Epidermal melanocyte (primary cell): Measurements from ENCODE around the gene CBLN2.

Experiments
- DNase-seq: peaks from one replicate; pipeline ENCODE4 v3.0.0; 2011; ENCODE audit warnings: low spot score; ENCODE audit not compliant: insufficient read length

CBLN2 gene

GRCh38 chr18:72544092-72544886, at the start of gene CBLN2:
Gene CBLN2 (minus strand): TSS chr18:72544342. CDS start chr18:72542160, 2,182 bp downstream.
- peak; percentile 53 for DNase-seq

DNA sequence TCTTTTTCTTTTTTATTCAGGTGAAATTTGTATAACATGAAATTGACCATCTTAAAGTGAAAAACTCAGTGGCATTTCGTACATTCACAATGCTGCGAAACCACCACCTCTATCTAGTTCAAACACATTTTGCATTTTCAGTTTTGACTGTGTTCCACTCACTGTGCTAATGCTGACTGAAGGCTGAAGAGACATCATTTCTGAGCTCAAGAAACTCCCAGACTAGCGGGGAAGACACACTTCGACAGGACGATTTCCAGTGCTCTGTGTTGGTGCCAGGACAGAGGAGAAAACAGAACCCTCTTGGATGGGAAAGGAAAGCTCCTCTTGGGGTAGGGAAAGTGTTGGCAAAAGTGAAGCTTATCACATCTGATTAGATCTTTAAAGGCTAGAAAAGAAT, 44.2 kb upstream of the CBLN2 start:
- DNase-seq = no peak

DNA sequence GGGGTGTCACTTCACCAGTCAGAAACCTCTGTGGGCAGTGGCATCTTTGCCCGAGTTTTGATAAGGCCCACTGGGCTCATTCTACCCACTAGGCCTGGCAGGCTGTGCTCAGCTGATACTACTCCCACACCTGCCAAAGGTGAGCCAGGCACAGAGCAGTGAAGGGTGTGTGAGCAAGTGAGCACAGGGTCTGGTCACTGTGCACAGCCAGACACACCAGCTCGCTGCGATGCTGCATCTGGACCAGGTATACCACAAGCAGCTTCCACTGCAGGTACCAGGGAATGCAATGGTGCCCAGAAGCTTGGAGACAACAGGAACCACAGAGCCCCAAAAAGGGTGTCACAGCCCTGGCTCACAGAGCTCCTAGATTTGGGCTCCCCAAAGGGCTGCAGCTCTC, 40.6 kb upstream of the CBLN2 start:
- no peak for DNase-seq

GRCh38 chr18:72581976-72582375, 37.8 kb upstream of the CBLN2 start:
- DNase-seq = no peak

DNA sequence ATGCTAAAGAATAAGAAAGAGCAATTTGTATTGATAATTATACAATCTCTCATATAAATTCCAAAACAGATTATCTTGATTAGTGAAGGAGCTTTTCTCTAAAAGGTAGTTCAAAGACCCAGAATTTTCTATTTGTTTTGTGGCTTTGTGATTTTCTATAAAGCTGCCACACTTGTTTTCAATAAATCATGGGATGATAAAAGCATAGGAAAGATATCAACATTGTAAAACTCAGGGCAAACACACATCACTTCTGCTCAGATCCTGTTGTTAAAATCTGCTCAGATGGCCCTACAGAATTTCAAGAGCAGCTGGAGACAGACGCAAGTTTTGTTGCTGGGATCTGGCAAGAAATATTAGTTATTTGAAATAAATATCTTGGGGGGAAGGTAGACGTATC, 28.8 kb upstream of the CBLN2 start:
- no peak for DNase-seq

DNA sequence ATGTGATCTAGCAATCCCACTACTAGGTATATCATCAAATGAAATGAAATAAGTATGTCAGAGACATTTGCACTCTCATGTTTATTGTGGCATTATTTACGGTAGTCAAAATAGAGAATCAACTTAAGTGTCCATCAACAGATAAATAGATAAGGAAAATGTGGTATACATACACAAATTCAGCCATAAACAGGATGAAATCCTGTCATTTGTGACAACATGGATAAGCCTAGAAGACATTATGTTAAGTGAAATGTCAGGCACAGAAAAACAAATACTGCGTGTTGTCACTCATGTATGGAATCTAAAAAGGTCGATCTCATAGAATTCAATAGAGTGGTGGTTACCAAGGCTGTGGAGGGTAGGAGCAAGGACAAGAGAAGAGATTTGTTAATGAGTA, 22.1 kb upstream of the CBLN2 start:
- no peak for DNase-seq

DNA sequence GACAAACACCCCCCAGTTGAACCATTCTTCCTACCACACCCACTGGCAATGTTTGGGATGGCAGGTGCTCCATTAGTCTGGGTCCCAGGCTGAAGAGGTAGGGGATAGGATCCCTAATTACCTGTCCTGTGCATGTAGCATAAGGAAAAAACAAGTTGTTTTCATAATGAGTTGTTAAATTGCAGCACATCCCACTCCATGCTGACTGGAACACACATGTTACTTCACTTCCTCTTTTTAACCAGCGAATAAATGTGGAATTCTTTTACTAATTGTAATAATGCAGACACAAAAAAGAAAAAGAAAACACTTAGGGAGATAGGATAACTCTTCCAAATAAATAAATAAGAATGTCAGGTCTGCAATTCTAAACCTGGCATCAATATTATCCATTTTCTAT, 11.8 kb upstream of the CBLN2 start:
- no peak for DNase-seq

DNA sequence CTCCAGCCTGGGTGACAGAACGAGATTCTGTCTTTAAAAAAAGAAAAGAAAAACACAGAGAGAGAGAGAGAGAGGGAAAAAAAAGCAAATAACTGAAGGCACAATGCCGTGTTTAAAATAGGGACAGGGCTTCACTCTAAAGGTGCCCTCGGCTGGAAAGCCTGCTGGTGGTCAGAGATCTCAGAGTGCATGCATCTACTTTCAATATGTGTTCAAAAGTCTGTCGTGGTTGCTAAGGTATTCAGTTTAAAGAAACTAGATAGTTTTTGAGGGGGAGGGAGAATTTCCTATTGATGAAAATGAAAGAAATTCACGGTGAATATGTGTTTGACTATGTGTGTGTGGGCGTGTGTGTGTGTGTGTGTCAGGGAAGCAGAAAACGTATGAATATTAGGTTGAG, 11.0 kb upstream of the CBLN2 start:
- no peak for DNase-seq

- no peak for DNase-seq
Measured at GRCh38 chr18:72543357-72544055, 636 bp downstream of the CBLN2 start.

GRCh38 chr18:72542984-72543356, 1.2 kb downstream of the CBLN2 start:
- no peak for DNase-seq

- no peak for DNase-seq
Measured at GRCh38 chr18:72542342-72542741, 1.8 kb downstream of the CBLN2 start.

DNA sequence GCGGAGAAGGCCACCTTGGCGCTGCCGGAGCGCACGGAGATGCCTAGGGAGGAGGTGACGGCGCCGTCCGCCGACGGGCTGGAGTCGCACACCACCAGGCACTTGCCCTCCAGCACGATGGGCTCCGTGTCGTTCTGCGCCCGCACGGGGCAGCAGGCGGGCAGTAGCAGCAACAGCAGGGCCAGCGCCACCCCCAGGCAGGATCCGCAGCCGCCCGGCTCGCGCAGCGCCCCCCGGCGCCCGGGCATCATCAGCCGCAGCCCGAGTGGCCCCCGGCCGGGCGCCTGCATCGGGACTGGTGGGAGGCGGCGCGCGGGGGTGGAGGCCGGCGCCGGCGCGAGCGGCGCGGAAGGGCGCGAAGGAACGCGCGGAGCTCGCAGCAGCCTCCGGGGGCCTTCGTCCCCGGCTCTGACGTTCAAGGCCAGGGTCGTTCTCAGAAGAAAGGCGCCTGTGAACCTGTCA, 2.2 kb downstream of the CBLN2 start:
- DNase-seq = no peak

DNA sequence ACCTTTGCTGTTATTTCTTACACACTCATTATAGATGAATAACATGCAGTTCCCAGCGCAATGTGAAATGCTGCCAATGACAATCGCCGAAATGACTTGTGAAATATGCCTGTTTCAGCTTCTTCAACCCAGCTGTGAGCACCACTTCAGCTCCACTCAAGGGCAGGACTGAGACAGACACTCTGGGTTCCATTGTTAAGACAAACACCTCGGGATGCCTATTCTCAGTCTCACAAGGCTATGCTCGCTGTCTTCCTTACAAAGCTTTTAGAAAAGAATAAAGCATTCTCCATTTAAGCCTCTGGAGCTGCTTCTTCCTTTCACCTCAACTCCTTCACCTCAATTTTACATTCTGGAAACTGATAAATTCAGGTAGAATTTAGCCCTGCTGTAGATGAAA, 4.2 kb downstream of the CBLN2 start:
- DNase-seq = no peak

- DNase-seq = no peak
Measured at GRCh38 chr18:72530622-72531021, 13.5 kb downstream of the CBLN2 start.

DNA sequence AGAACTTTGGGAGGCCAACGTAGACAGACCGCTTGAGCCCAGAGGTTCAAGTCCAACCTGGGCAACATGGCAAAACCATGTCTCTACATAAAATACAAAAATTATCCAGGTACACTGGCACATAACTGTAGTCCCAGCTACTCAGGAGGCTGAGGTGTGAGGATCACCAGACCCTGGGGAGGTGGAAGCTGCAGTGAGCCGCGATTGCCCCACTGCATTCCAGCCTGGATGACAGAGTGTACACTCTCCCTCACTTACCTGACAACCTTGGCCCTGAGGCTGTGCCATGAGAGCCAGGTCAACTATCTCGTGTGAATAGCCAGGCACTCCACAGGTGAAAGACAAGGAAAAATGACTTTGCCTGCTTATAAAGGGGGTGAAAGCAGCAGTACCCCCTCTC, 39.3 kb downstream of the CBLN2 start:
- no peak for DNase-seq

DNA sequence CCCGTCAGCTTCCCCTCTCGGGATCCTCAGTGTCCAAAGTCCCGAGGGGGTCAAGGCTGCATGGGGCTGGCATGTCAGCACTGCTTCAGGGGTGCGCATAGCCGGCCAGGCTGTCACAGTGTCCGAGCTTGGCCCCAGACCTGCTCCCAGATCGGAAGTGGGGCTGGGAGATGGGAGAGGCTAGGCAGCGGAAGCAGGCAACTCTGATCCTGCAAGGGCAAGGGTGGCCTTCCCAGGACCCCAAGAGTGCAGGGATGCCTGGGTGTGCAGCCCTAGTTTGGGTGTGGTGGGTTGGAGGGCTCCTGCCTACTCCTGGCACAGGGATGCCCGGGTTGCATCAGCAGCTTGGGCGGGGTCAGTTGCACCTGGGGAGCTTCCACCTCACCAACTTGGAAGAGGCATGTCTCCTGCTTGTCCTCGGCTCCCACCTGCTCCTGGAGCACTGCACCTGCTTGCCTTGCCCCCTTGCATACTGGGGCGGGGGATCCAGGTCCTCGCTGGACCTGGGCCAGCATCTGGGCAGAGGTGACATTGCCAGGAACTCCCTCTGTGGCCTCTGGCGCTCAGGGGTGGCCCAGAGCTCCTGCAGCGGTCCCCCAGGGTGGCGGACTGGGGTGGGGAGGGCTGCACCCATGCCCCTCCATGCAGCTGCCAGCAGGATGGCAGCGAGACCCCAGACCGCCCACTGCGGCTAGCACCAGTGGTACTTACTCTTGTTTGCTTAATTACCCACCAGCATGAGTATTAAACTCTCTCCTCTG, 41.3 kb downstream of the CBLN2 start:
- DNase-seq = no peak

GRCh38 chr18:72492497-72492896, 51.6 kb downstream of the CBLN2 start:
- no peak for DNase-seq
